H9 (cell line): ENCODE results near the gene PKMYT1. TPM values are rescaled to one million over a fixed set of nuclear protein-coding genes. Genes with fewer than 3 reads are reported as not detected.

ENCODE experiments used
- DNase-seq: peaks from one replicate; pipeline ENCODE4 v3.0.0-alpha.2; 2017
- H2AFZ ChIP-seq: one replicate; pipeline ENCODE4 v1.6.1; 2013; ENCODE audit warnings: mild to moderate bottlenecking, low read length, control low read depth, moderate library complexity
- H2AK5ac ChIP-seq: 2 replicates; pipeline ENCODE4 v1.6.1; 2013; ENCODE audit warnings: low read length, control low read depth, mixed read lengths; ENCODE audit not compliant: insufficient read length
- H2BK120ac ChIP-seq: one replicate; pipeline ENCODE4 v1.6.1; 2013; ENCODE audit warnings: low read depth, mild to moderate bottlenecking, low read length, control low read depth, inconsistent platforms; ENCODE audit not compliant: poor library complexity, severe bottlenecking
- H2BK12ac ChIP-seq: 2 replicates; pipeline ENCODE4 v1.6.1; 2013; ENCODE audit warnings: low read length, control low read depth, mixed read lengths, low read depth; ENCODE audit not compliant: insufficient read length
- H2BK15ac ChIP-seq: 2 replicates; pipeline ENCODE4 v1.6.1; 2013; ENCODE audit warnings: low read depth, low read length, control low read depth
- H2BK20ac ChIP-seq: one replicate; pipeline ENCODE4 v1.6.1; 2013; ENCODE audit warnings: low read depth, mild to moderate bottlenecking, low read length, control low read depth, inconsistent platforms; ENCODE audit not compliant: poor library complexity, severe bottlenecking
- H2BK5ac ChIP-seq: 2 replicates; pipeline ENCODE4 v1.6.1; 2013; ENCODE audit warnings: low read length, control low read depth, mixed read lengths; ENCODE audit not compliant: insufficient read length
- H3K14ac ChIP-seq: 2 replicates; pipeline ENCODE4 v1.6.1; 2013; ENCODE audit warnings: low read length, control low read depth; ENCODE audit not compliant: insufficient read depth
- H3K18ac ChIP-seq: 2 replicates; pipeline ENCODE4 v1.6.1; 2013; ENCODE audit warnings: low read depth, mild to moderate bottlenecking, mixed read lengths, low read length, control low read depth; ENCODE audit not compliant: insufficient read length
- H3K23ac ChIP-seq: 2 replicates; pipeline ENCODE4 v1.6.1; 2013; ENCODE audit warnings: low read length, control low read depth, mixed read lengths, low read depth; ENCODE audit not compliant: insufficient read length
- H3K23me2 ChIP-seq: 2 replicates; pipeline ENCODE4 v1.6.1; 2013; ENCODE audit warnings: low read depth, mild to moderate bottlenecking, mixed read lengths, low read length, control low read depth; ENCODE audit not compliant: insufficient read length, poor library complexity, severe bottlenecking
- H3K27ac ChIP-seq: 2 replicates; pipeline ENCODE4 v1.5.1; 2013; ENCODE audit warnings: low read length, control low read depth, mixed read lengths, low read depth; ENCODE audit not compliant: insufficient read length
- H3K27me3 ChIP-seq: 2 replicates; pipeline ENCODE4 v1.6.1; 2013; ENCODE audit warnings: low read length, control low read depth, inconsistent platforms; ENCODE audit not compliant: insufficient read depth
- H3K4ac ChIP-seq: 2 replicates; pipeline ENCODE4 v1.6.1; 2013; ENCODE audit warnings: low read depth, mild to moderate bottlenecking, control low read depth, inconsistent platforms, low read length, moderate library complexity
- H3K4me1 ChIP-seq: 2 replicates; pipeline ENCODE4 v1.6.1; 2013; ENCODE audit warnings: low read length, control low read depth, inconsistent platforms; ENCODE audit not compliant: insufficient read depth
- H3K4me2 ChIP-seq: 2 replicates; pipeline ENCODE4 v1.6.1; 2013; ENCODE audit warnings: low read length, control low read depth, mixed read lengths; ENCODE audit not compliant: insufficient read length, insufficient read depth
- H3K56ac ChIP-seq: 2 replicates; pipeline ENCODE4 v1.6.1; 2013; ENCODE audit warnings: low read depth, mild to moderate bottlenecking, mixed read lengths, low read length, control low read depth; ENCODE audit not compliant: insufficient read length
- H3K79me1 ChIP-seq: 2 replicates; pipeline ENCODE4 v1.6.1; 2013; ENCODE audit warnings: low read depth, mild to moderate bottlenecking, moderate library complexity, low read length, control low read depth, inconsistent platforms; ENCODE audit not compliant: insufficient read depth, poor library complexity, severe bottlenecking
- H3K79me2 ChIP-seq: 2 replicates; pipeline ENCODE4 v1.6.1; 2013; ENCODE audit warnings: low read length, control low read depth, inconsistent platforms; ENCODE audit not compliant: insufficient read depth
- H3K9ac ChIP-seq: 2 replicates; pipeline ENCODE4 v1.6.1; 2013; ENCODE audit warnings: low read length, control low read depth, mixed read lengths; ENCODE audit not compliant: insufficient read length; ENCODE audit errors: extremely low read depth
- H3K9me3 ChIP-seq: one replicate; pipeline ENCODE4 v1.6.1; 2013; ENCODE audit warnings: low read depth, low read length, inconsistent platforms; ENCODE audit not compliant: control insufficient read depth
- H3T11ph ChIP-seq: one replicate; pipeline ENCODE4 v1.6.1; 2013; ENCODE audit warnings: mild to moderate bottlenecking, low read length, control low read depth, inconsistent platforms
- H4K20me1 ChIP-seq: one replicate; pipeline ENCODE4 v1.6.1; 2013; ENCODE audit not compliant: control insufficient read depth, insufficient read length, insufficient read depth
- H4K5ac ChIP-seq: 2 replicates; pipeline ENCODE4 v1.6.1; 2013; ENCODE audit warnings: low read depth, mild to moderate bottlenecking, mixed read lengths, low read length, control low read depth; ENCODE audit not compliant: insufficient read length
- H4K8ac ChIP-seq: replicated peaks from 2 replicates; pipeline ENCODE4 v1.6.1; 2013; ENCODE audit warnings: low read length, control low read depth, mixed read lengths, low read depth; ENCODE audit not compliant: insufficient read length
- H4K91ac ChIP-seq: 2 replicates; pipeline ENCODE4 v1.6.1; 2013; ENCODE audit warnings: low read depth, mild to moderate bottlenecking, moderate library complexity, mixed read lengths, low read length, control low read depth; ENCODE audit not compliant: insufficient read length
- H3K27ac Mint-ChIP-seq, 3 experiments: 2 replicates in 2 of 3; 3 replicates in 1 of 3; pipeline ENCODE4 v1.8.0; 2020 to 2021; ENCODE audit warnings: mixed read lengths in 3 of 3, mild to moderate bottlenecking in 1 of 3, moderate library complexity in 1 of 3
- H3K27me3 Mint-ChIP-seq: 2 replicates; pipeline ENCODE4 v1.8.0; 2021; ENCODE audit warnings: low read depth, mild to moderate bottlenecking, moderate library complexity, mixed read lengths
- H3K36me3 Mint-ChIP-seq, 3 experiments: 2 replicates in 2 of 3; 3 replicates in 1 of 3; pipeline ENCODE4 v1.8.0; 2020 to 2021; ENCODE audit warnings: low read depth in 3 of 3, mixed read lengths in 3 of 3; ENCODE audit not compliant: insufficient read depth in 1 of 3
- H3K4me1 Mint-ChIP-seq, 2 experiments: 2 replicates each; pipeline ENCODE4 v1.8.0; 2020; ENCODE audit warnings: mixed read lengths in 2 of 2
- H3K4me3 Mint-ChIP-seq, 2 experiments: 2 replicates in 1 of 2; 3 replicates in 1 of 2; pipeline ENCODE4 v1.8.0; 2020 to 2021; ENCODE audit warnings: mild to moderate bottlenecking in 2 of 2, mixed read lengths in 2 of 2, moderate library complexity in 1 of 2
- H3K9me3 Mint-ChIP-seq, 2 experiments: 2 replicates in 1 of 2; 3 replicates in 1 of 2; pipeline ENCODE4 v1.8.0; 2020; ENCODE audit warnings: mild to moderate bottlenecking in 2 of 2, mixed read lengths in 2 of 2, moderate library complexity in 1 of 2
- CTCF ChIP-seq: fragments of 200-600 bp; sonication (generic); conservative IDR thresholded peaks from 3 replicates; pipeline ENCODE4 v1.8.0; 2021; ENCODE audit warnings: antibody characterized with exemption, mild to moderate bottlenecking
- WGBS: extraction: QIAGEN DNeasy Blood & Tissue Kit; methylation state at CpG from one replicate; pipeline ENCODE4 v1.1.7; 2013; ENCODE audit warnings: missing lambda C conversion rate, low lambda C conversion rate, mixed read lengths; ENCODE audit not compliant: insufficient read length; ENCODE audit errors: extremely low coverage; 5-methylcytosine and 5-hydroxymethylcytosine counted together
- total RNA-seq: library from RNA; stranded (reverse); gene quantifications from 2 replicates; pipeline ENCODE4 v1.2.1, GENCODE V29; 2021

The PKMYT1 gene
- total RNA-seq, 1 experiment from 2014 or later, result 114 TPM

GRCh38 chr16:3012246-3012645, 32.0 kb upstream of the PKMYT1 start:
- Histone ChIP-seq H2BK120ac (no peak overlapping the region), H3K18ac (peak overlapping the region; percentile 40), H4K20me1 (no peaks in the 10 kb centered on the region), H4K5ac (no peak overlapping the region), H3K56ac (no peak overlapping the region), H2AK5ac (no peak overlapping the region), H3K4me1 (peaks cover 2% of the 10 kb centered on the region; the same call in 1 of the 2 replicates), H2BK20ac (no peak overlapping the region), H3K9ac (no peak overlapping the region), H2BK15ac (no peak overlapping the region), H4K91ac (no peak overlapping the region), H3K14ac (0 out of 2 replicates have a peak overlapping the region, but pooled peaks have one; percentile 4), H3K23ac (no peak overlapping the region), H2BK12ac (no peak overlapping the region), H2AFZ (no peak overlapping the region), H4K8ac (no peak overlapping the region), H3K4me2 (peak overlapping the region; percentile 37), H3T11ph (no peak overlapping the region), H3K9me3 (no peaks in the 10 kb centered on the region), H2BK5ac (no peak overlapping the region), H3K27ac (no peak overlapping the region), H3K27me3 (no peaks in the 10 kb centered on the region), H3K79me1 (no peaks in the 10 kb centered on the region), H3K79me2 (peaks cover 9% of the 10 kb centered on the region; the same call in 1 of the 2 replicates), H3K4ac (no peak overlapping the region), H3K23me2 (peaks cover 22% of the 10 kb centered on the region)
- peak overlapping the region; percentile 61 to 76 (median 75); a peak in 4 of 7 replicates for H3K27ac Mint-ChIP-seq
- no peak for TF ChIP-seq CTCF
- peaks cover 6% of the 10 kb centered on the region for H3K27me3 Mint-ChIP-seq
- H3K9me3 Mint-ChIP-seq, result no peaks in the 10 kb centered on the region
- H3K4me1 Mint-ChIP-seq, result peaks cover 58 to 87% of the 10 kb centered on the region in 2 experiments
- H3K36me3 Mint-ChIP-seq, result peaks cover 21 to 31% (median 29%) of the 10 kb centered on the region in 3 experiments
- no CpG with 5 or more reads among the region's 19 CpGs for WGBS
- H3K4me3 Mint-ChIP-seq, result peak overlapping the region; percentile 51 to 79
- DNase-seq, result no peak
